ENCODE results near the gene PRSS1.
"Not testable (repeated sequence)": the region's sequence is repeated elsewhere in the genome, so short reads cannot be mapped to it uniquely, and the experiment has no call there.

The PRSS1 gene

GRCh38 chr7:142739923-142740492, 9.3 kb upstream of the PRSS1 start:
- Histone ChIP-seq H3K4ac (ENCODE audit: low read depth in 1 of 2, low read length in 2 of 2) (no peak overlapping the region), H2BK120ac (ENCODE audit: low read depth, low read length) (no peak overlapping the region), H2BK12ac (ENCODE audit: low read length in 2 of 2) (no peak overlapping the region), H4K8ac (ENCODE audit: low read length) (no peak overlapping the region), H3K23ac (ENCODE audit: low read length in 2 of 2) (no peak overlapping the region), H3K4me2 (ENCODE audit: low read length, poor library complexity, severe bottlenecking) (no peak overlapping the region), H3K14ac (ENCODE audit: low read length in 2 of 2) (no peak overlapping the region), H3K9ac (ENCODE audit: low read length) (no peak overlapping the region), H2BK15ac (ENCODE audit: low read depth, poor library complexity, severe bottlenecking) (no peak overlapping the region), H3K36me3 (ENCODE audit: control insufficient read depth in 1 of 2, insufficient read depth in 2 of 2, low read depth in 1 of 2, low read length in 2 of 2) (no peaks in the 10 kb centered on the region), H3K9me3 (ENCODE audit: control insufficient read depth, low read length) (no peaks in the 10 kb centered on the region), H3K4me3 (ENCODE audit: insufficient read depth in 1 of 2, low read depth in 1 of 2, low read length in 2 of 2) (no peak overlapping the region), H2AFZ (ENCODE audit: low read depth, low read length) (no peak overlapping the region), H3K4me1 (ENCODE audit: control insufficient read depth, insufficient read depth, low read depth, low read length) (no peaks in the 10 kb centered on the region), H3K27ac (ENCODE audit: low read length, poor library complexity, severe bottlenecking) (no peak overlapping the region), H3K79me1 (replicated peaks; ENCODE audit: low read length, poor library complexity, severe bottlenecking) (no peaks in the 10 kb centered on the region), H3K18ac (ENCODE audit: low read depth in 1 of 2, low read length in 2 of 2) (no peak overlapping the region), H3K27me3 (ENCODE audit: control insufficient read depth in 1 of 2, insufficient read depth in 1 of 2, low read length in 2 of 2) (peaks cover 0 to 6% of the 10 kb centered on the region in 2 experiments), H2BK5ac (ENCODE audit: low read depth, low read length, poor library complexity, severe bottlenecking) (no peak overlapping the region), H4K91ac (ENCODE audit: low read length) (no peak overlapping the region), H2AK5ac (ENCODE audit: low read length, severe bottlenecking) (no peak overlapping the region)
- DNase-seq, result no peak
- WGBS, result 59% methylated on average over 2 of the region's 2 CpGs

GRCh38 chr7:142740786-142741185, 8.5 kb upstream of the PRSS1 start:
- no peak overlapping the region for H2AFZ ChIP-seq (ENCODE audit: low read depth, low read length)
- no peaks in the 10 kb centered on the region for H3K79me1 ChIP-seq (replicated peaks; ENCODE audit: low read length, poor library complexity, severe bottlenecking)
- no peak for DNase-seq
- no peaks in the 10 kb centered on the region for H3K9me3 ChIP-seq (ENCODE audit: control insufficient read depth, low read length)
- no peak overlapping the region for H2BK120ac ChIP-seq (ENCODE audit: low read depth, low read length)
- H3K27me3 ChIP-seq (ENCODE audit: control insufficient read depth in 1 of 2, insufficient read depth in 1 of 2, low read length in 2 of 2), result peaks cover 0 to 6% of the 10 kb centered on the region in 2 experiments
- H2AK5ac ChIP-seq (ENCODE audit: low read length, severe bottlenecking), result no peak overlapping the region
- H2BK5ac ChIP-seq (ENCODE audit: low read depth, low read length, poor library complexity, severe bottlenecking), result no peak overlapping the region
- 63% methylated on average over 4 of the region's 5 CpGs for WGBS
- no peak overlapping the region for H3K4me3 ChIP-seq (ENCODE audit: insufficient read depth in 1 of 2, low read depth in 1 of 2, low read length in 2 of 2)
- H3K4ac ChIP-seq (ENCODE audit: low read depth in 1 of 2, low read length in 2 of 2), result no peak overlapping the region
- no peak overlapping the region for H3K18ac ChIP-seq (ENCODE audit: low read depth in 1 of 2, low read length in 2 of 2)
- no peaks in the 10 kb centered on the region for H3K36me3 ChIP-seq (ENCODE audit: control insufficient read depth in 1 of 2, insufficient read depth in 2 of 2, low read depth in 1 of 2, low read length in 2 of 2)
- no peak overlapping the region for H3K27ac ChIP-seq (ENCODE audit: low read length, poor library complexity, severe bottlenecking)
- no peak overlapping the region for H3K23ac ChIP-seq (ENCODE audit: low read length in 2 of 2)
- no peak overlapping the region for H3K14ac ChIP-seq (ENCODE audit: low read length in 2 of 2)
- H3K4me1 ChIP-seq (ENCODE audit: control insufficient read depth, insufficient read depth, low read depth, low read length), result no peaks in the 10 kb centered on the region
- no peak overlapping the region for H4K8ac ChIP-seq (ENCODE audit: low read length)
- H3K9ac ChIP-seq (ENCODE audit: low read length), result no peak overlapping the region
- H2BK12ac ChIP-seq (ENCODE audit: low read length in 2 of 2), result no peak overlapping the region
- H2BK15ac ChIP-seq (ENCODE audit: low read depth, poor library complexity, severe bottlenecking), result no peak overlapping the region
- no peak overlapping the region for H4K91ac ChIP-seq (ENCODE audit: low read length)
- no peak overlapping the region for H3K4me2 ChIP-seq (ENCODE audit: low read length, poor library complexity, severe bottlenecking)

- DNase-seq; H3K23ac ChIP-seq (ENCODE audit: low read length in 2 of 2); H3K36me3 ChIP-seq (ENCODE audit: control insufficient read depth in 1 of 2, insufficient read depth in 2 of 2, low read depth in 1 of 2, low read length in 2 of 2); H3K4ac ChIP-seq (ENCODE audit: low read depth in 1 of 2, low read length in 2 of 2); H3K9ac ChIP-seq (ENCODE audit: low read length); H3K14ac ChIP-seq (ENCODE audit: low read length in 2 of 2); H2AK5ac ChIP-seq (ENCODE audit: low read length, severe bottlenecking); H2BK120ac ChIP-seq (ENCODE audit: low read depth, low read length); H2BK12ac ChIP-seq (ENCODE audit: low read length in 2 of 2); H3K4me2 ChIP-seq (ENCODE audit: low read length, poor library complexity, severe bottlenecking); H3K4me3 ChIP-seq (ENCODE audit: insufficient read depth in 1 of 2, low read depth in 1 of 2, low read length in 2 of 2); H2AFZ ChIP-seq (ENCODE audit: low read depth, low read length); H3K4me1 ChIP-seq (ENCODE audit: control insufficient read depth, insufficient read depth, low read depth, low read length); H4K91ac ChIP-seq (ENCODE audit: low read length); H2BK15ac ChIP-seq (ENCODE audit: low read depth, poor library complexity, severe bottlenecking); H3K27me3 ChIP-seq (ENCODE audit: control insufficient read depth in 1 of 2, insufficient read depth in 1 of 2, low read length in 2 of 2); H3K9me3 ChIP-seq (ENCODE audit: control insufficient read depth, low read length); H3K18ac ChIP-seq (ENCODE audit: low read depth in 1 of 2, low read length in 2 of 2); H3K79me1 ChIP-seq (replicated peaks; ENCODE audit: low read length, poor library complexity, severe bottlenecking); H2BK5ac ChIP-seq (ENCODE audit: low read depth, low read length, poor library complexity, severe bottlenecking); H4K8ac ChIP-seq (ENCODE audit: low read length); H3K27ac ChIP-seq (ENCODE audit: low read length, poor library complexity, severe bottlenecking): not testable (repeated sequence)
These were observed 7.3 kb upstream of the PRSS1 start for GRCh38 chr7:142741932-142742331.

GRCh38 chr7:142745091-142745635, 4.1 kb upstream of the PRSS1 start:
- no peaks in the 10 kb centered on the region for H3K9me3 ChIP-seq (ENCODE audit: control insufficient read depth, low read length)
- DNase-seq, result no peak
- no peaks in the 10 kb centered on the region for H3K36me3 ChIP-seq (ENCODE audit: control insufficient read depth in 1 of 2, insufficient read depth in 2 of 2, low read depth in 1 of 2, low read length in 2 of 2)
- H4K91ac ChIP-seq (ENCODE audit: low read length), result no peak overlapping the region
- H3K4me2 ChIP-seq (ENCODE audit: low read length, poor library complexity, severe bottlenecking), result no peak overlapping the region
- H2AK5ac ChIP-seq (ENCODE audit: low read length, severe bottlenecking), result no peak overlapping the region
- no peak overlapping the region for H2BK5ac ChIP-seq (ENCODE audit: low read depth, low read length, poor library complexity, severe bottlenecking)
- no peaks in the 10 kb centered on the region for H3K79me1 ChIP-seq (replicated peaks; ENCODE audit: low read length, poor library complexity, severe bottlenecking)
- H3K27ac ChIP-seq (ENCODE audit: low read length, poor library complexity, severe bottlenecking), result no peak overlapping the region
- H4K8ac ChIP-seq (ENCODE audit: low read length), result no peak overlapping the region
- no peak overlapping the region for H3K4me3 ChIP-seq (ENCODE audit: insufficient read depth in 1 of 2, low read depth in 1 of 2, low read length in 2 of 2)
- H3K14ac ChIP-seq (ENCODE audit: low read length in 2 of 2), result no peak overlapping the region
- no peaks in the 10 kb centered on the region for H3K4me1 ChIP-seq (ENCODE audit: control insufficient read depth, insufficient read depth, low read depth, low read length)
- H3K18ac ChIP-seq (ENCODE audit: low read depth in 1 of 2, low read length in 2 of 2), result no peak overlapping the region
- H3K27me3 ChIP-seq (ENCODE audit: control insufficient read depth in 1 of 2, insufficient read depth in 1 of 2, low read length in 2 of 2), result peaks cover 11 to 17% of the 10 kb centered on the region in 2 experiments
- no peak overlapping the region for H3K9ac ChIP-seq (ENCODE audit: low read length)
- no peak overlapping the region for H2AFZ ChIP-seq (ENCODE audit: low read depth, low read length)
- WGBS, result 74% methylated on average over 1 of the region's 1 CpG
- H2BK12ac ChIP-seq (ENCODE audit: low read length in 2 of 2), result no peak overlapping the region
- H2BK15ac ChIP-seq (ENCODE audit: low read depth, poor library complexity, severe bottlenecking), result no peak overlapping the region
- no peak overlapping the region for H3K23ac ChIP-seq (ENCODE audit: low read length in 2 of 2)
- H2BK120ac ChIP-seq (ENCODE audit: low read depth, low read length), result no peak overlapping the region
- no peak overlapping the region for H3K4ac ChIP-seq (ENCODE audit: low read depth in 1 of 2, low read length in 2 of 2)
